Head of caudate nucleus (tissue), 42 donors: ENCODE results near the gene DEAF1.

ENCODE experiments used
- DNase-seq, 42 donors: peaks; one replicate each; pipeline versions ENCODE4 v3.0.0 to v3.0.0-alpha.2; 2020 to 2021; ENCODE audit warnings: mixed read lengths in 7 of 42
- intact Hi-C: fragments of 100-400 bp; cut with DNase I; formaldehyde crosslinking; loops from one replicate; pipeline ENCODE4 v1.15.0; 2022

The DEAF1 gene

GRCh38 chr11:623349-623869 is 71.6 kb downstream of the DEAF1 start:
- no peak for DNase-seq
- intact Hi-C loops = no loop called here

- intact Hi-C loops = no loop called here
- DNase-seq = no peak
Observed at GRCh38 chr11:621838-622237, 73.2 kb downstream of the DEAF1 start.

- no peak for DNase-seq
Observed at GRCh38 chr11:620935-621814, 73.8 kb downstream of the DEAF1 start.

GRCh38 chr11:620201-620600 is 74.8 kb downstream of the DEAF1 start:
- intact Hi-C loops = no loop called here
- no peak for DNase-seq

More at GRCh38 chr11:620935-621814, 73.8 kb downstream of the DEAF1 start:
- intact Hi-C loops = no loop called here

- no peak for DNase-seq
- intact Hi-C loops = no loop called here
Observed at GRCh38 chr11:619628-620050, 75.4 kb downstream of the DEAF1 start.

- intact Hi-C loops = no loop called here
- no peak for DNase-seq
Observed at GRCh38 chr11:618856-619627, 76.0 kb downstream of the DEAF1 start.

GRCh38 chr11:617912-618682 is 76.9 kb downstream of the DEAF1 start:
- DNase-seq = no peak
- intact Hi-C loops = no loop called here

GRCh38 chr11:617199-617911 is 77.7 kb downstream of the DEAF1 start:
- intact Hi-C loops = no loop called here
- DNase-seq = no peak

GRCh38 chr11:616320-617198 is 78.5 kb downstream of the DEAF1 start:
- peak in 5 of 42 donors; percentile 25 to 41 (median 33) for DNase-seq
- intact Hi-C loops = no loop called here

- DNase-seq = peak; percentile 80 to 96 (median 90)
- intact Hi-C loops = no loop called here
Observed at GRCh38 chr11:615504-616319, 79.3 kb downstream of the DEAF1 start, which contains the start of gene IRF7. TSS of gene IRF7 (minus strand) at chr11:615950. CDS start at chr11:615364, 586 bp downstream.

GRCh38 chr11:614623-615503 is 80.2 kb downstream of the DEAF1 start:
- intact Hi-C loops = no loop called here

GRCh38 chr11:614021-614622 is 80.9 kb downstream of the DEAF1 start:
- no peak for DNase-seq
- intact Hi-C loops = no loop called here

More at GRCh38 chr11:614623-615503, 80.2 kb downstream of the DEAF1 start:
- DNase-seq = peak in 2 of 42 donors; percentile 33 to 38

GRCh38 chr11:613369-613968 is 81.6 kb downstream of the DEAF1 start:
- intact Hi-C loops = no loop called here
- peak in 31 of 42 donors; percentile 9 to 84 (median 54) for DNase-seq

- DNase-seq = no peak
- intact Hi-C loops = no loop called here
Observed at GRCh38 chr11:612961-613300, 82.1 kb downstream of the DEAF1 start.
